ENCODE data around the gene BHLHA9.

The BHLHA9 gene

DNA sequence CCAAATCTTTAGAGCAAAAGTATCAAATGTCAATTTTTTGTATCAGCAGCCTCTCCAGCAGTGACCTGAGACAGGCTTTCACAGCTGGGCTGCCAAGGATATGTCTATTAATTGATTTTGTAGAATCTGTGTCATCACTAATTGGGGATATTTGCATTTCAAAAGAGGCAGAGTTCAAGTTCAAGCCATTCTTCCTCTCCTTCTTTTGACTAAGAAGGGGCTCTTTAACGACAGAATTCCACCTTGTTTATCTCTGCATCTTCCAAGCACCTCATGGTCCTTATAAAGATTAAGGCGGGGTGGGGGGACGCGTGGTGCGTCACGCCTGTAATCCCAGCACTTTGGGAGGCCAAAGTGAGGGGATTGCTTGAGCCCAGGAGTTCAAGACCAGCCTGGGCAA lies 15.2 kb upstream of the BHLHA9 start:
- no peak for DNase-seq (ENCODE audit: low spot score)

DNA sequence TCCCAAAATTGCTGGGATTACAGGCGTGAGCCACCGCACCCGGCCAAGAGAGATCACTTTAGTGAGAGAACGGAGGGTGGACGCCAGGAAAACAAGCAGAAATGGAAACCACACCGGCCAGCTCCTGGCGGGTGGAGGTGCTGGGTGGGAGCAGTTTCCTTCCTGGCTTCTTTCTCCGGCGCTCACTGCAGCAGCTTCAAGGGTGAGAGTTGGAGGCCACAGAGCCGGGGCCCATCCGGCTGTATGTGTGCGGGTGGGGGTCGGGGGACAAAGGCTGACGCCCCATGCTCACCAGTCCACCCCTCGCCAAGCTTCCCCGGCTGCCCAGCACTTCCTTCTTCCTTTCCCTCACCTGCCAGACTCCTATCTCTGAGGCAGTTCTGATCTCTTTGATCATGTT lies 13.5 kb upstream of the BHLHA9 start:
- DNase-seq (ENCODE audit: low spot score), result no peak

DNA sequence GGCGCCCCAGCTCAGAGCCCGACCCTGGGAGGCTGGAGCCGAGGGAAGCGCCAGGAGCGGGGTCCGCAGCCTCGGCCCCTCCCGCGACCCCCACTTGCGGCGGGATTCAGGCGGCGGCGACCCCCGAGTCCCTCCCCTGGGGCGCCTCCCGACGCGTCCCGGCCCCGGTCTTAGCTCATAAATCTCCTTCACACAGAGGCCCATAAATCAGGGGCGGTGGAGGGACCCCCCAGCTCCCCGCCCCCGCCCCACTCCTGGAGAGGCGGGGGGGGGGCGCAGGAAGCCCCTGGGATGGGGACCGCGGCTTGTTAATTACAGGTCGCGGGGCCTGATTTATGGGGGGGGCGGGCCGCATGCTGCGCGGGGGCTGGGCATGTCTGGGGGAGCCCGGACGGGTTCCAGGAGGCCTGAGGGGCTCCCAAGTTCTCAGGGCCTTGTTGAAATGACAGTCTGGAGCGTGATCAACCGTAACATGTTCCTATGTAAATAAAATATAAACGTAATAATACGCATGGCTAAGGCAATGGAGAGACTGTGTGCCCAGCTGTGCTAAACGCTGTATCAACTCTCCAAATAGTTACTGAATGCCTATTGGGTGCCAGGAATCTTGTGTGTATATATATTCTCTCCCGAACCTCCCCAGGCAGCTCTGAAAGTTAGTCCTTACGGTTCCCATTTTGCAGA lies 10.0 kb upstream of the BHLHA9 start:
- DNase-seq (ENCODE audit: low spot score), result no peak

DNA sequence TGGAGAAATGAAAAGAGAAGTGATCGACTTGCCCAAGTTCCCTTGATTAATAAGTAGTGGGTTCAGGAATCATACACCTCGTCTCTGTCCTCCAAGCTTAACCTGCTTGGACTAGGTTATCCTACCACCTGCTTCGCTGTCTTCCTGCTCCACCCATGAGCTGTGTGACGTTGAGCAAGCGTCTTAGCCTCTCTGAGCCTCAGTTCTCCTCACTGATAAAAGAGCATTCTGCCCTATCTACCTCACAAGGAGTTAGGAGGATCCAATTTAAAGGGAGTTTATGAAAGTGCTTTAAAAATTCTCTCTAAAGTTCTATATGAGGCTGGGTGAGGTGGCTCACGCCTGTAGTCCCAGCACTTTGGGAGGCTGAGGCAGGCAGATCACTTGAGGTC lies 9.5 kb upstream of the BHLHA9 start:
- no peak for DNase-seq (ENCODE audit: low spot score)

DNA sequence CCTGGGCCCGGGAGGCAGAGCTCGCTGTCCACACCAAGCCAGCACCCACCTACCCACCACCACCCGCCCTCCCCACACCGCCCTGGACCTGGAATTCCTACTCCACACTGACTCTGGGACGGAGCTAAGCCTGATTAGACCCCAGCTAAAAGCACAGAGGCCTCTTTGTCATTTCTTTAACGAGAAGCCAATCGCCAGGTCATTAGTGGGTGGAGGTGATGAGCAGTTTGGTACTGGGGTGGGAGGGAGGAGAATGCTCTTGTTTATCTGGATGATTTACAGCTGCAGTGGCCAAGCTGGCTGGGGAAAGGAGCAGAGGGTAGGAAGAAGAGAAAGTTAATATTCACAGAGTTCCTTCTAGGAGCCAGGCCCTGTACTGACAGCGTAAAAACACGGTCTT lies 6.0 kb upstream of the BHLHA9 start:
- no peak for DNase-seq (ENCODE audit: low spot score)

DNA sequence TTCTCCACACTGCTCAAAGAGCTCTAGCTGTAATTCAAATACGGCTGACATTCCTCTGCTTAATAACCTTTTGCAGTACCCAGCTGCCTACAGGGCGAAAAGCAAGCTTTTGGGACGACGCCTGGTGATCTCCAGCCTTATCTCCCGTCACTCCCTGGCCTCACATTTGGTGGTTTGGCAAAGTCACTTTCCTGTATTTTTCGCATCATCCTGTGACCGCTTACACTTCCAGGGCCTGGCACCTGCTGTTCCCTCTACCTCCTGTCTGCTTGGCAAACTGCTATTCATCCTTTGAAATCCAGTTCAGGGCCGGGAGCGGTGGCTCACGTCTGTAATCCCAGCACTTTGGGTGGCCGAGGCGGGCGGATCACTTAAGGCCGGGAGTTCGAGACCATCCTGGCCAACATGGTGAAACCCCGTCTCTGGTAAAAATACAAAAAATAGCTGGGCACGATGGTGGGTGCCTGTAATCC lies 2.7 kb upstream of the BHLHA9 start:
- DNase-seq (ENCODE audit: low spot score), result no peak

DNA sequence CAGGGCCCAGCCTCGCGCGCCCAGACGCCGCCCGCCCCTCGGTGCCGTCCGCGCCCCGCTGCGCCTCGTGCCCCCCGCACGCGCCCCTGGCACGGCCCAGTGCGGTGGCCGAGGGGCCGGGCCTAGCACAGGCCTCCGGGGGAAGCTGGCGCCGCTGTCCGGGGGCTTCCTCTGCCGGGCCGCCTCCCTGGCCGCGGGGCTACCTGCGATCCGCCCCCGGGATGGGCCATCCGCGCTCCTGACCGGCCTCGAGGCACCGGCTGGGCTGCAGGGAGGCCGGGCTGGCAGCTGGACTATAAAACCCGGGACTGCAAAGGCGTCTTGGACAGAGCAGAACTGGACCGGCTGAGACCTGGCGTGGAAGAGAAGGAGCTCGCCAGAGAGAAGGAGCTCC lies 783 bp downstream of the BHLHA9 start:
- DNase-seq (ENCODE audit: low spot score), result no peak

DNA sequence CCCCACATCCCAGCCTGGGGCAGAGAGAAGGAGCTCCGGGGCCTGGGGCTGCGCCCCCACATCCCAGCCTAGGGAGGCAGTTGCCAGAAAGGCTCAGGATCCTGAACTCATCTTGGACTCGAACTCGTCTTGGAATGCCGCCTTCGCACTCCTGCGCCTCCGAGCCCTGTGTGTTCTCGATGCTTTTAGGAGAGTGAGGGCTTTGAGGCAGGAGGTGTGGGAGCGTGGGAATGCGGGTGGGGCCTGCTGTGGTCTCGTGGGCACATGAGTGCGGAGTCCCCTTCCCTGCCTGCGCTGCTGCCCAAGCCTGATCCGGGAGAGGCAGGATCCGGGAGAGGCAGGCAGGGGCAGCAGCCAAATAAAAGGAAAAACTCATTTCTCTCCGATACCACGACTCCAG lies 1.2 kb downstream of the BHLHA9 start:
- DNase-seq (ENCODE audit: low spot score), result no peak

DNA sequence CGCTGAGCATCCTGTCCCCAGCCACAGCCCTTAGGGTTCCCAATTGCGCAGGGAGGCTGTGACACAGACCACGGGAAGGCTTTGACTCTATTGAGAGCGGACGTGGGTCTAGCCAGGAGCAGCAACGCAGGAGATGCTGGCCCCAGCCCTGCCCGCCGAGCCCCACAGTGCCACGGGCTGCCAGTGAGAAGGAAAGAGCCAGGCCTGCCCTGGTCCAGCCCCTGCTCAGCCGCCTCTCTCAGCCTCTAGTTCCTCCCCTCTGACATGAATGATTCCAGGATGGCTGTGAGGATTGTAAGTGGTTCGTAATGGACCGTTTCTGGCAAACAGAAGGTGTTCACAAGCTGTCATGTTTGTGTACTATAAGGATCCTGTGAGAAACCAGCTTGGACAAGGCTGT lies 2.5 kb downstream of the BHLHA9 start:
- DNase-seq (ENCODE audit: low spot score), result no peak

DNA sequence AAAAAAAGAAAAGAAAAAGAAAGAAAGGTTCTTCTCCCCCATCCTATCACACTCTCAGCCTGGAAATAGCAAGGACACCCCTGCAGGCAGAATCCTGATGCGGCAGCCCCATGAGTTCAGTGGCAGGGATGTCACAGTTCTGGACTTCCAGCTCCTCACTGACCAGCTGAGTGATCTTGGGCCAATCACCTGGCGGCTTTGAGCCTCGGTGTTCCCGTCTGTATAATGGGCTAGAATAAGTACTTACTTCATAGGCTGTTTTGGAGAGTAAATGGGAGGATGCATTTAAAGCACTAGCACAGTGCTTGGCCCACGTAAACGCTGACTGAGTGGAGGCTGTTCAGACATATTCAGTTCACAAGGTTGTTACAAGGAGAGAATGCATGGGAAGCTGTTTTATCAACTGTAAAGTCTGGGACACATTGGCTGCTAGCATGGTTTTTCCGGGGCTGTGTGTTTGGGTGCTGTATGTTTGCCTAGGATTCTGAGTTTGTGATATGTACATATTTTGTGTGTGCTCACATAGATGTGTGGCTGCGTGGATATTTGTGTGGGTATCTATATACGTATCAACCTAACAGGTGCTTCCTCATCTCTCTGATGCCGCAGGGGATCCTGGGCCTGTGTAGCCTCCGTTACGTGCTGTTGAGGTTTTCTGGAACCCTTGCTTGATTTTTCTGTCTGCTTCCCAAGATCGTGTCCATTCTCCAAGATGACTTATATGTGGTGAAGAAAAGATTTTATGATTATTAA lies 3.4 kb downstream of the BHLHA9 start:
- DNase-seq (ENCODE audit: low spot score), result no peak

DNA sequence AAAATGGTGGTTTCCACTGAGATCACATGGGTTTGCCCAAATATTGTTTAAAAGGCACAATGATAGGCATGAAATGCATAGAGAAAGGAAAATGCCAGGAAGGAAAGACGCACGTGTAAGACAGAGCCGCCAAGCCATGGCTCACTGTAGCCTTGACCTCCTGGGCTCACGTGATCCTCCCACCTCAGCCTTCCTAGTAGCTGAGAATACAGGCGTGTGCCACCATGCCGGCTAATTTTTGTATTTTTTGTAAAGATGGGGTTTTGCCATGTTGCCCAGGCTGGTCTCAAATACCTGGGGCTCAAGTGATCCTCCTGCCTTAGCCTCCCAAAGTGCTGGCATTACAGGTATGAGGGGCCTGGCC lies 4.0 kb downstream of the BHLHA9 start:
- no peak for DNase-seq (ENCODE audit: low spot score)

DNA sequence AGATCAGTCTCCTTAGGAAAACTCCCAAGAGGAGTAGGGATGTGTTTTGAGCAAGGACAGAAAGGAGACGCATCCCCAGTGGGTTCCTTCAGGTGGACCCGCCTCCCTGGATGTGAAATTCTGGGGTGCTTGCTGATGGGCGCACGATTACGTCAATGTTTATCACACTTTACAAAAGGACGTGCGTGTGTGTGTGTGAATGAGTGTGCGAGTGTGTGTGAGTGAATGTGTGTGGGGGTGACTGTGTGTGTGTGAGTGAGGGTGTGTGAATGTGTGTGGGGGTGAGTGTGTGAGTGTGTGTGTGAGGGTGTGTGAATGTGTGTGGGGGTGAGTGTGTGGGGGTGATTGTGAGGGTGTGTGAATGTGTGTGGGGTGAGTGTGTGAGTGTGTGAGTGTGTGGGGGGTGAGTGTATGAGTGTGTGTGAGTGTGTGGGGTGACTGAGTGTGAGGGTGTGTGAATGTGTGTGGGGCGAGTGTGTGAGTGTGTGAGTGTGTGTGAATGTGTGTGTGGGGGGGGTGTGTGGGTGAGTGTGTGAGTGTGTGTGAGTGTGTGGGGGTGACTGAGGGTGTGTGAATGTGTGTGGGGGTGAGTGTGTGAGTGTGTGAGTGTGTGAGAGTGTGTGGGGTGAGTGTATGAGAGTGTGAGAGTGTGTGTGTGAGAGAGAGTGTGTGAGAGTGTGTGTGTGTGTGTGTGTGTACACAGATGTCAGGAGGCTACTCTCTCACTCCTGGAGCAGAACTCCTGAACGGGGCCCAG lies 5.1 kb downstream of the BHLHA9 start:
- no peak for DNase-seq (ENCODE audit: low spot score)

DNA sequence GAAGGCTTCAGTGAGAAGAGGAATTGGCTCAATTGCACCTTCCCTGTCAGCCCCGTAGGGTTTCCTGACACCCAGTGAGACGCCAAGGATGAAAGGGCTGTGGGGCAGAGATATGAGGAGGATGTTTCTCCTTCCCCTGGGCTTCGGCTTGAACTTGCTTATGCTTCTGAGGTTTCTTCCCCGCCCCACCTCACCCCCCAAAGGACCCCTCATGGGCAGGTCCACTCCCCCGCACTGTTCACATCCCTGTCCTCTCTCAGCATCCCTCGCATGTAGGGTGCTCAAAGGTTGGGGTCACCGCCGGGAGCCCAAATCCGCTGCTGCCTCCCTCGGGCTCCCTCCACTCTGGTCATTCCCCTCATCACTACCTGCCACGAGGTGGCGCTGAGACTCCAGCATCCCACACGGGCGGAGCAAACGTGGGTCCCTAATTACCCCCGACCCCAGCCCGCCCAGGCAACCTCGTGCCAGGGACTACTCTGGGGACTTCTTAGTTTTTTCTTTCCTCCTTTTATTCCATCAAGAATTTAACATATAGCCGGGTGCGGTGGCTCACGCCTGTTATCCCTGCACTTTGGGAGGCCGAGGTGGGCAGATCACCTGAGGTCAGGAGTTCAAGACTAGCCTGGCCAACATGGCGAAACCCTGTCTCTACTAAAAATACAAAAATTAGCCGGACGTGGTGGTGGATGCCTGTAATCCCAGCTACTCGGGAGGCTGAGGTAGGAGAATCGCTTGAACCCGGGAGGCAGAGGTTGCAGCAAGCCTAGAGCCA lies 5.9 kb downstream of the BHLHA9 start:
- peak; percentile 50 for DNase-seq (ENCODE audit: low spot score)

DNA sequence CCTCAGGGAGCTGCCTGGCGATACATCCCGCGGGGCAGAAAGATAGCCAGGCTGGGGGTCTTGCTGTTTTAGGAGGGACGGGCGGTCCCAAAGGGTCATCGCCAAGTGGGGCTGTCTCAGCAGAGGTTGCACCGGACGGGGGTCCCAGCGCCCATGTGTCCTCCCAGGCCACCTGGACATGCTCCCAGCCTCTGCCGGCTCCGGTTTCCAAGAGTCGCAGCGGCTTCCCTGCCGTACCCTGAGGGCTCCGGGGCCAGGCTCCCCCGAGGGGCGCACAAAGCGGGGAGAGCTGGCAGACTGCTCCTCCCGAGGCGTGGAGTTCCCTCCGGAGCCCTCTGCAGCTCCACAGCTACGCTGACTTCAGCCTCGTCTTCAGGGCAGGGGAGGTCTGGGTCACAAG lies 10.4 kb downstream of the BHLHA9 start:
- no peak for DNase-seq (ENCODE audit: low spot score)

DNA sequence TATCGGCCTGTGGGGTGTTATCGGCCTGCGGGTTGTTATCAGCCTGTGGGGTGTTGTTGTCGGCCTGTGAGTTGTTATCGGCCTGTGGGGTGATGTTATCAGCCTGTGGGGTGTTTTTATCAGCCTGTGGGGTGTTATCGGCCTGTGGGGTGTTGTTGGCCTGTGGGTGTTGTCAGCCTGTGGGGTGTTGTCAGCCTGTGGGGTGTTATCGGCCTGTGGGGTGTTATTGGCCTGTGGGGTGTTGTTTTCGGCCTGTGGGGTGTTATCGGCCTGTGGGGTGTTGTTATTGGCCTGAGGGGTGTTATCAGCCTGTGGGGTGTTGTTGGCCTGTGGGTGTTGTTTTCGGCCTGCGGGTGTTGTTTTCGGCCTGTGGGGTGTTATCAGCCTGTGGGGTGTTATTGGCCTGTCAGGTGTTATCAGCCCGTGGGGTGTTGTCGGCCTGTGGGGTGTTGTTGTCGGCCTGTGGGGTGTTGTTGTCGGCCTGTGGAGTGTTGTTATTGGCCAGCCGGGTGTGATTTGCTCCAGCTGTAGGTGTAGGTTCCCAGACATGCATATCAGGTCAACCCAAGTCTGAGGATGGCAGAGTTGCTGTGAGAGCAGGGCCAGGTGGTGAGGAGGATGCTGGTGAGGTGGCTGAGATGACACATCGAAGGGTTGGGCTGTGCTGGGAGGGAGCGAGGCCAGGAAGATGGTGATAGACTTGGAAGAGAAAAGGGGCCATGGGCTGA lies 16.3 kb downstream of the BHLHA9 start:
- DNase-seq (ENCODE audit: low spot score), result no peak

DNA sequence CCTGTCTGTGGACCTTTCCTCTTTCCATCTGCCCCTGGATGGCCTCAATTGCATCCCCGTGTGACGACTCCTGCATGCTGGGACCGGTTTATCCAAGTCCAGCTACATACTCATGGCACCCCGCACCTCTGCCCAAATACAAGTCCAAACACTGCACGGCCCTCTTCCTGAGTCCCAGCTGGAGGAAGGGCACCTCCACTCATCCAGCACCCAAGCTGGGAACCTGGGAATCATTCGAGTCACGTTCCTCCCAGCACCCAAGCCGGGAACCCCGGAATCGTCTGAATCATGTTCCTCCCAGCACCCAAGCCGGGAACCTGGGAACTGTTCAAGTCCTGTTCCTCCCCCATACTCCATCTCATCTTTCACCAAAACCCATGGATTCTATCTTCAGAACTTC lies 19.5 kb downstream of the BHLHA9 start:
- DNase-seq (ENCODE audit: low spot score), result no peak

DNA sequence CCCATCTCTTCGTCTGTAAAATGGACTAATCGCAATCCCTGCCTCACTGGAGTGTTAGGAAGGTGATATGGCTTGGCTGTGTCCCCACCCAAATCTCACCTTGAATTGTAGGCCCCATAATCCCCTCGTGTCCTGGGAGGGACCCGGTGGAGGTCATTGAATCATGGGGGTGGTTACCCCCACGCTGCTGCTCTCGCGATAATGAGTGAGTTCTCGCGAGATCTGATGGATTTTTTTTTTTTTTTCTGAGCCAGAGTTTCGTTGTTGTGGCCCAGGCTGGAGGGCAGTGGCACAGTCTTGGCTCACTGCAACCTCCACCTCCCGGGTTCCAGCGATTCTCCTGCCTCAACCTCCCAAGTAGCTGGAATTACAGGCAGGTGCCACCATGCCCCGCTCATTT lies 20.4 kb downstream of the BHLHA9 start:
- no peak for DNase-seq (ENCODE audit: low spot score)

DNA sequence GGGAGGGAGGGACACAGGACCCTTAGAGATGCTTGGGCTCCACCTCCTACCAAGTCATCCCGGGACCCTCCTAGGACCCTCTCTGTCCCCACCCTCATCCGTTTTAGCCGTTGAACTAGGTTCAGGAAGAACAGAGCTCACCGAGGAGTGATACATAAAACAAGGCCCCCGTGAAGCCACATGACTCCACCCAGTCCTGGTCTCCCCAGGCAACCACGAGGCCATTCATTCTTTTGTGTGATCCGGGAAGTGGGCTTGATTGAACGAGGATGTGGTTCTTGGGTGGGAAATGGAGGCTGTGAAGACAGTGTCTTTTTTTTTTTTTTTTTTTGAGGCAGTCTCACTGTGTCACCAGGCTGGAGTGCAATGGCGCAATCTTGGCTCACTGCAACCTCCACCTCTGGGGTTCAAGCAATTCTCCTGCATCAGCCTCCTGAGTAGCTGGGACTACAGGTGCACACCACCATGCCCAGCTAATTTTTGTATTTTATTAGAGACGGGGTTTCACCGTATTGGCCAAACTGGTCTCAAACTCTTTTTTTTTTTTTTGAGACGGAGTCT lies 24.0 kb downstream of the BHLHA9 start:
- DNase-seq (ENCODE audit: low spot score), result no peak

DNA sequence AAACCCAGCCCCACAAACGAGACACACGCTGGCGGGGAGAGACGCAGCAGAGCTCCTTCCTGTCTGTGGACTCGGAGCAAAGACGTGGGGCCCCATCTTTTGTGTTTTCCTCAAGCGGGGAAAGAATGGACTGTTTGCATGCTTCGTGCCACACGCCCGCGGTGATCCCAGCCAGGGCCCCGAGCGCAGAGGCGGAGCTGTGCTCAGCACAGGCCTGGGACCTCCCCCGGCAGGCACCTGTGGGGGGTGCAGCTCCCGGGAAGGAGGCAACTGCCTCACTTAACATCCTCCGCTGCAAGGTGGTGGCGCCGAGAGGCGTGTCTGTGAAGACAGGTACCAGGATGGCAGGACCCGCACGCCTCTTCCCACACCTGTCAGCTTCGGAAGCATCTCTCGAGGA lies 28.4 kb downstream of the BHLHA9 start:
- no peak for DNase-seq (ENCODE audit: low spot score)

DNA sequence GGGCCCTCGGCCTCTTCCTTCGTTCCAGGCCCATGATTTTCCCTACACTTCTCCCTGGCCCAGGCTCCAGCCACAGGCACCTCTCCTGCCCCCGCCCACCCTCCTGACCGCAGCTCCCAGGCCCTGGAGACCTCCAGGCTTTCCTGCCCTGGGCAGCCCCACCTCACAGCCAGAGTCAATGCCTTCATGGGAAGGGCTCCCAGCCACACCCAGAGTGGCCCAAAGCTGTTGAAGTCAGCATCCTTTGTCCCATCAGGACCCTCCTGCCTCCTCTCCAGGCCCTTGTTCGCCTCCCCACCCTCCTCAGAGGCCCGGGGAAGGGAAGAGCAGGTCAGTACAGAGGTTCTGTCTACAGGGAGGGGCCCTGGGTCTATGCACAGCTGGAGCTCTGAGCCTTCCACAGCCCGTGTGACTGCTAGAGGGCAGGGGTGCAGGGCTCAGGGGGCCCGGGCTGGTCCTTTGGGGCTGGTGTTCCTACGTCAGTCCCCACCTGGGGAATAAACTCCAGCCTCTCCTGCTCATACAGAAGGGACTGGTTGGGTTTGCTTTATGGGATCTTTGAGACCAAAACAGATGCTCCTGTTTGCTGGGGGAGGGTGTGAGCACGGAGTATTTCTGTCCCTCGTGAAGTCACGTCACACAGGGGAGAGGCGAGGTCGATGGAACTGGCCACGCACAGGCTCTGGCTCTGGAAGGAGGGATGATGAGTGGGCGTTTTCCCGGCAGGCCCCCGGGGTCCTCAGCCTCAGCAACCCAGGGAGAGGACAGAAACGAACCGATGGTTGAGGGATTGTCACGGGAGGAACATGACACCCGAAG lies 29.5 kb downstream of the BHLHA9 start:
- no peak for DNase-seq (ENCODE audit: low spot score)
